DND-41 (cell line): ENCODE results near the gene DCC.

Experiments used
- EZH2 ChIP-seq: IDR thresholded peaks from 3 replicates; pipeline ENCODE4 v1.6.1; 2012; ENCODE audit warnings: borderline replicate concordance, low read depth, mild to moderate bottlenecking, moderate library complexity, low read length, inconsistent platforms; ENCODE audit not compliant: severe bottlenecking
- TF ChIP-seq, protein P1 (sequence below): IDR thresholded peaks from 2 replicates; pipeline ENCODE4 v1.5.1; 2012; ENCODE audit warnings: borderline replicate concordance, low read length, moderate library complexity, mild to moderate bottlenecking; ENCODE audit not compliant: poor library complexity, severe bottlenecking; ENCODE audit errors: extremely low read depth

DNA sequence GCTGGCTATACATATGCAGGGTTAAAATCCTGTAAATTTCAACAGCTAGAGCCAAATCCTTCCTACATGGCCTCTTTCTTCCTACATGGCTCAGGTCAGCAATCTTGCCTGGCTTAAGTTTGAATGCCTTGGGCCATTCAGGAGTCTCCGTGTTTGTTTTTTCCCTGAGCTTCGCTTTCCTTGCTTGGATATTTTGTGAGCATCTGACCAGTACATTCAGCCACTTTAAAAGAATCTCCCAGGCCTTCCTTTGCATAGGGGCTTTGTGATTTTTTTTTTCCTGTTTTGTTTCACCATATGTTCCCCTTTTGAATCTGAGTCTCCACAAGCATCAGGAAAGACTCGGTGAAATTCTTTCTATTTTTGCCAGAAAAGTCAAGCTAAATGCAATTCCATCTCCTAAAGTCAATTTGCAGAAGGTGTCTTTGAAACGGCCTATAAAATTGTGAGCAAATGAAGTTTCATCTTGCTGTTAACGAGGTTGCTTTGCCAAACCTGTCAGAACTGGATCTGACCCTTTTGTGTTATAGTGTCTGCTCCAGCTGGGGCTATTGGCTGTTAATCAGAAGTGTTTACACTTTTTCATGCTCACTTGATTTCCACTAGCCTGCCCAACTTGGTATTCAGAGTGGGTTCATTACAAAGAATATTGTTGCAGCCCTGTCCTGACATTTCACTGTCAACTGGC is 256.9 kb downstream of the DCC start:
- TF ChIP-seq, protein P1, sequence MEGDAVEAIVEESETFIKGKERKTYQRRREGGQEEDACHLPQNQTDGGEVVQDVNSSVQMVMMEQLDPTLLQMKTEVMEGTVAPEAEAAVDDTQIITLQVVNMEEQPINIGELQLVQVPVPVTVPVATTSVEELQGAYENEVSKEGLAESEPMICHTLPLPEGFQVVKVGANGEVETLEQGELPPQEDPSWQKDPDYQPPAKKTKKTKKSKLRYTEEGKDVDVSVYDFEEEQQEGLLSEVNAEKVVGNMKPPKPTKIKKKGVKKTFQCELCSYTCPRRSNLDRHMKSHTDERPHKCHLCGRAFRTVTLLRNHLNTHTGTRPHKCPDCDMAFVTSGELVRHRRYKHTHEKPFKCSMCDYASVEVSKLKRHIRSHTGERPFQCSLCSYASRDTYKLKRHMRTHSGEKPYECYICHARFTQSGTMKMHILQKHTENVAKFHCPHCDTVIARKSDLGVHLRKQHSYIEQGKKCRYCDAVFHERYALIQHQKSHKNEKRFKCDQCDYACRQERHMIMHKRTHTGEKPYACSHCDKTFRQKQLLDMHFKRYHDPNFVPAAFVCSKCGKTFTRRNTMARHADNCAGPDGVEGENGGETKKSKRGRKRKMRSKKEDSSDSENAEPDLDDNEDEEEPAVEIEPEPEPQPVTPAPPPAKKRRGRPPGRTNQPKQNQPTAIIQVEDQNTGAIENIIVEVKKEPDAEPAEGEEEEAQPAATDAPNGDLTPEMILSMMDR: no peak
- TF ChIP-seq EZH2: no peak
